SW 1271 (cell line): ENCODE data around the gene TTBK2.

Experiments used
- DNase-seq, 2 experiments: peaks; one replicate each; lab custom pipeline; 2025; lab: John Stamatoyannopoulos, UW

TTBK2 gene

DNA sequence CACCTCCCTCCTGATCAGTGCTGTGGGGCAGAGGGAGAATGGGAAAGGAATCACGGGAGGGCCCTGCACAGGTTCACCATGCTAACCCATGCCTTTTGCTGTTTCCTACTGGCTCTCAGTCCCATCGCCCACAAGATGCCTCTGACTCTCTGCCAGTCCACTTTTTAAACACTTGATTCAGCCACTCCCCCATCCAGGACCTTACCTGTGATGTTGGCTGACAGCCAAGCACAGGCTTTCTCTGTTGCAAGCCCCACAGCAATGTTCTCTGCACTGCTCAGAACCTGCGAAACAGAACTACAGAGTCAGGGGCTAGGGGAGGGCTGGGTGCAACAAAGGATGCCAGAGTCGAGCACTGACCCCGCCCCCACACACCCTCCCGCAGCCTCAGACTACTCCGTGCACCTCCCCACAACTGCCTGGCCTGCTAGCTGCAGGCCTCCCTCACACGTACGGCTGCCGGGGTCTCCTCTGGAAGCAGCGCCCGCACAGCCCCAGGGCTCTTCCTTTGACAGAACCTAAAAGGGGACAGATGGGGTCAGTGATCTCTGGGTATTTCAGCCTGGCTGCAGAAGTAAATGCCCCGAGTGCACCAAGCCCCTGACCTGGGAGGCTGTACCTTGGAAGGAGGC lies 192.7 kb downstream of the TTBK2 start:
- DNase-seq = no peak

DNA sequence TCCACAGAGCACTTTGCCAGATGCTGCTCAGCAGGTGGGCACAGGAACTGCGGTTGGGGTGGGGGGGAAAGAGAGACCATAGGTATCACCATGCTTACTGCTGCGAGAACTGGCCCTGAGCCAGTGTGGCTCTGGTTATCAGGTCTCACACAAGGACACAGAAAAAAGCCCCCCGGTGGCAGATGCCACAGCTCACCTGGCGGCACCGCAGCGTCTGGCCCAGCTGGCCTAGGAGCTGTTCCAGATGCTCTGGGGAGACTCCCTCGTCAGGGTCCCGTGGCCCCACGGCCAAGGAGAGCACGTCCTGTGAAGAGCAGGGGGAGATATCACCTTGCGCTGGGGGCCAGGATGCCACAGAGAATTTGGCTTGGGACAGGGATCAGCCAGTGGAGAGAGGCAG lies 194.5 kb downstream of the TTBK2 start:
- no peak for DNase-seq

DNA sequence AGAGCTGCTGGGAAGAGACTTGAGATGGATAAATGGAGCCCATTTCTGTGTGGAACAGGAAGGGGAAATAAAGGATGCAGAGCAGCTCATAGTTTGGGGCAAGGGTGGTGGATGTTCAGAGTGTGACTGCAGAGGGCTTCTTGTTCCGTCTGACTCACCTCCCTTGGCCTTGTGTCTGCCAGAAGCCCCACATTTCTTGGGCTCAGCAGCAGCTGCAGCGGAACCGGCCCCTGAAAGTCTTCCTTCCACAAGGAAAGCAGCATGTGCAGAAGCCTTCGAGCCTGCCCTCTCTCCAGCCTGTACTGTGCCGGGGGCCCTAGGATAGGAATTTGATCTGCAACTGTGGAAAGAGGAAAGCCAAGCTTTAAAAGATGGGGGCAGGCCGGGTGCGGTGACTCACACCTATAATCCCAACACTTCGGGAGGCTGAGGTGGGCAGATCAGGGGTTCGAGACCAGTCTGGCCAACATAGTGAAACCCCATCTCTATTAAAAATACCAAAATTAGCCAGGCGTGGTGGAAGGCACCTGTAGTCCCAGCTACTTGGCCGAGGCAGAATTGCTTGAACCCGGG lies 195.2 kb downstream of the TTBK2 start:
- DNase-seq = no peak

DNA sequence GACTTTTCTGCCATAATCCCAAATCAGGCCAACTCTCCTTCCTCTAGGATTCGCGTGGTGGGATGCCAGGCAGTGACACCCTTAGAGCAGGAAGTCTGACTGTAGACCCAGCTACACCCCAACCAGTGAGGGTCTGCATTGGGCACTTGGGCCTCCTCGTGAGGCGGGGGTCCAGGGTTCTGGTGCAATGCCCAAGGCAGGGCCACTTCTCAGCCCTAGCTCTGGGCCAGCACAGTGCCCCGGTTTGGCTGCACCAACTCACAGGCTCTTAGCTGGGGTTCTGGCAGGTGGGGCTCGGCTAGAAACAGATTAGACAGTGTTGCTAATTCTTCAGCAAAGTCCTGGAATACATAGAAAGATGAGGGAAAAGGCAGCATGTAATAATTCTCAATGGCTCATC lies 196.3 kb downstream of the TTBK2 start:
- DNase-seq = no peak

DNA sequence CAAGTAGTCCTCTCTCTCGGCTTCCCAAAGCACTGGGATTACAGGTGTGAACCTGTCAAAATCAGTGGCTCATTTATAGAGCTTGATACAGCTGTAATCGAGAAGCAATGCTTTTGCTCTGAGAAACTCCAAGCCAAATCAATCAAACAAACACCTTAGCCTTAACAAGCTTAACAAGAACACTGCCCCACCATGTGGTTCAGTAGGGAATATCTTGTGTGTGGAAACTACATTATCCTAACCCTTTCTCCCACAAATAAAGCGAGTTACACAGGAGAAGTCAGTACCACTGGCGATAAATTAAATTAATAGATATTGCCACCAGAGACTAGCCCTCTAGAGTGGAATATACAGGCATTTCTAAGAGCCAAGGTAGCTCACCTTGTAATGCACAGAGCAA lies 197.5 kb downstream of the TTBK2 start:
- DNase-seq = no peak

DNA sequence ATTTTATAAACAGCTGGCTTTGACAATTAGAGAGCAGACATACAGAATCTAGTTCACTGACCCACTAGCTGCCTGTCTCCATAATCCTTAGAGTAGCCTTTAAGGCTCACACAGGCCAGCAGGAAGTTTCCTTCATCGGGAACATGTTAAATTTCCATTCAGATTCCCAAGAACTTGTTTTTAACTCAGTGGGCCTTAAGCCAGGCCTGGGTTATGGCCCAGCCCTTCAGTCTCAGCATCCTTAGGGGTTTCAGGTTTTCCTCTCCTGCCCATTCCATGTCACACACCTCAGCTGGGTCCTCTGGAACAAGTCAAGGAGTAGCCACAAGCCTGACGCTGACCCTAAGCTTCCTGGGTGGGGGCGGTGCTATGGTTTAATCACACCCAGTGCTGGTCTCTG lies 198.7 kb downstream of the TTBK2 start:
- no peak for DNase-seq

DNA sequence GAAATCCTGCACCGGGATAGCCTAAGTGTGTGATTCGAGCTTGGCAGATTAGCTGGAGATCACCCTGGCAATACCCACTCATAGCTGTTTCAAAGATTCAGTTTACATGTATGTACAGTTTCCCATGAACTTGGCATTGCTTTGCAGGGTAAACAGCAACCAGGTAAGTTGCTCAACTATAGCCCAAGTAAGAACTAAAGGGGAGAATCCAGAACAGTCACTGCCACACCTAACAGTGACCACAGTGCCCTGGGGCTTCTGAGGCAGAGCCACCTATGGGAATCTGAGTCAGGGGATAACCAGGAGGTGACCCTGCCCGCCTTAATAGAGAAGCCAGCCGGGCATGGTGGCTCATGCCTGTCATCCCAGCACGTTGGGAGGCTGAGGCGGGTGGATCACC lies 199.6 kb downstream of the TTBK2 start:
- no peak for DNase-seq

DNA sequence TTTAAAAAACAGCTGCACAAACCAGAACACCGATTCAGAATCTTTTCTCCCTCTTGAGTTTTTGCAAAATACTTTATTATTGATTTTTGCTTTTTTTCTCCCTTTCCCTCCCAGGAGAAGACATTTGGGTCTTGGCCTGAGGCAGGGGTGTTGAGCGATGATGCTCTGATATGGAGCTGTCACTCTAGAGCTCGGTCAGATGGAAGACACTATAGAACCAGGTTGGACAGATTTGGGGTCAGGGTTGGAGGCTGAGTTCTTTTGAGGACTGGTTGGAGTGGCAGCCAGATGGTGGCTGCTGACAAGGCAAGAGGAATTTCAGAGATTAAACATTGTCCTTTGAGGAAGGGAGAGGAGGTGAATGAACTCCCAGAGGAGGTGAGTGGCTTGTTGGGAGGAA lies 200.5 kb downstream of the TTBK2 start:
- no peak for DNase-seq

DNA sequence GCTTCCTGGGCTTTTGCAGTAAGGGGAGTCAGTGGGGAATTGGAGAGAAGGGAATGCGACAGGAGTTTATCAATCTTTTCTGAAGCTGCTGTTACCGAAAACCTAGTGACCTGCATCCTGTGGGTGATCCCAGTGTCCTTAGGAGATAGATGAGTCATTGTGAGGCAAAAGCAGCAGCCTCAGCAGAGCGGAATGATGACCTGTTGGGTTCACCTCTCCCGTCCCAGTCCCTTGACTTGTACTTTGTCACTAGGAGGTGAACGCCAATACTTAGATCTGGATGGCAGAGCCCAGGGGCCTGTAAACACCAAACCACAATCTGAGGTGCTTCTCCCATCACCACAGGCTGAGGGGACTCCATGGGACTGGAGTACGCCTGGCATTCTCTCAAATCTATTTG lies 201.5 kb downstream of the TTBK2 start:
- DNase-seq = no peak

DNA sequence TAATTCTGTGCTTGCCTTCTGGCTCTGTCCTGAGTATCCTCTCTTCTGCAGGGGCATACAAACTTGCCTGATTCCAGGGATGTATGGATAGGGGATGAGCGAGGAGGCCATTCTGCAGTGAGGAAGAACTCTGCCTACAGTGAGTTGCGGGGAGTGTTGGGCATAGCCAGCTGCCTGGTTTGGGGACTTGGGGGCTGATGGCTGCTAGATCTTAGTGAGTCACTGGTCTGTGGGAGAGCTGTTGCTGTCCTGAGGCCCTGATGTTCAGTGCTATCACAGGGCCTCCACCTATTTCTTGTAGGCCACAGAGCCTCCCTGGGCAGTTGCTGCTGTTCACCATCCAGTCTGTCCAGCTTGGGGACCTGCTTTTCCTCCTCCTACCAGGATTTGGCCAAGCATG lies 204.0 kb downstream of the TTBK2 start:
- DNase-seq = no peak

DNA sequence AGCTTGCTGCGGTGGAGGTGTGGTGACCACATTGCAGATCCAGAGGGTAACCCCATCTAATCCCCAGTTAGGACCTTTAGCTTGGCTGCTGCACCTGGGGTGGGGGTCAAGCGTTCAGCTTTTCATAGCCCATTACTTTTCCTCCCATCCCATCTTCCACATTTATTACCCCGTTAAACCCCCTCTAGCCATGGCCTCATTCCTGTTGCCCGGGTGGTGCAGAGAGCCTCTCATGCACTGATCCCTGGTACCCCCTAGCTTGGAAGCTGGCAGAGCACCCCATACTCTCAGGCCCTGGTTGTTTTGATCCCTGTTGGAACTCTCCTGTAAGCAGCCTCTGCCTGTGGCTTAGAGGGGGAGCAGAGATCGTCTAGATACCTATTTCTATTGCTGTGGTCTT lies 204.5 kb downstream of the TTBK2 start:
- DNase-seq = no peak

DNA sequence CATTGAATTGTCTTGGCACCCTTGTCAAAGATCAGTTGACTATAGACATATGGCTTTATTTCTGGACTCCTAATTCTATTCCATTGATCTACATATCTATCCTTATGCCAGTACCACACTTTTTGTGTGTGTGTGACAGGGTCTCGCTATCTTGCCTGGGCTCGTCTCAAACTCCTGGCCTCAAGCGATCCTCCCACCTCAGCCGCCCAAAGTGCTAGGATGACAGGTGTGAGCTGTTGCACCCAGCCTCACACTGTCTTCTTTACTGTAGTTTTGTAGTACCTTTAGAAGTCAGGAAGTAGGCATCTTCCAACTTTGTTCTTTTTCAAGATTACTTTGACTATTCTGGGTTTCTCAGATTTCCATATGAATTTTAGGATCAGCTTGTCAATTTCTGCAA lies 208.0 kb downstream of the TTBK2 start:
- DNase-seq = no peak

DNA sequence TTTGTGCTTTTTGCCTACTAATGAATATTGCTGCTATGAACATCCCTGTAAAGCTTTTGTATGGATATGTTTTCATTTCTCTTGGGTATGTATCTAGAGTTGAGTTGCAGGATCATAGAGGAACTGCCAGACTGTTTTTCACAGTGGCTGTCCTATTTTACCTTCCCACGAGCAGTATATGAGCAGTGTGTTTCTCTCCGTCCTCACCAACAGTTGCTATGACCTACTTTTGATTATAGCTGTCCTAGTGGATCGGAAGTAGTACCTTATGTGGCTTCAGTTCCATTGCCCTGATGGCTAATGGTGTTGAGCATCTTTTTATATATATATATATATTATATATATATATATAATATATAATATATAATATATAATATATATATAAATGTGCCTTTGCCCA lies 208.8 kb downstream of the TTBK2 start:
- DNase-seq = no peak

DNA sequence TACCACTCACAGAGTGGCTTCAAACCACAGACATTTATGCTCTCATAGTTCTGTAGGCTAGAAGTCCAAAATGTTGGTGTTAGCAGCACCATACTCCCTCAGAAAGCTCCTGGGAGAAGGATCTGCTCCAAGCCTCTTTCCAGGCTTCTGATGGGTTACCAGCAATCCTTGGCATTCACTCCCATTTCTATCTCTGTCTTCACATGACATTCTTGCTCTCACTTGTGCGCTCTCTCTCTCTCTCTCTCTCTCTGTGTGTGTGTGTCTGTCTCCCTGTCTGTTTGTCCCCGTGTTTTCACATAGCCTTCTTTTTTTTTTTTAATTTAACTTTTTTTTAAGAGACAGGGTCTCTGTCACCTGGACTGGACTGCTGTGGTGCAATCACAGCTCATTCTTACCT lies 209.9 kb downstream of the TTBK2 start:
- no peak for DNase-seq

DNA sequence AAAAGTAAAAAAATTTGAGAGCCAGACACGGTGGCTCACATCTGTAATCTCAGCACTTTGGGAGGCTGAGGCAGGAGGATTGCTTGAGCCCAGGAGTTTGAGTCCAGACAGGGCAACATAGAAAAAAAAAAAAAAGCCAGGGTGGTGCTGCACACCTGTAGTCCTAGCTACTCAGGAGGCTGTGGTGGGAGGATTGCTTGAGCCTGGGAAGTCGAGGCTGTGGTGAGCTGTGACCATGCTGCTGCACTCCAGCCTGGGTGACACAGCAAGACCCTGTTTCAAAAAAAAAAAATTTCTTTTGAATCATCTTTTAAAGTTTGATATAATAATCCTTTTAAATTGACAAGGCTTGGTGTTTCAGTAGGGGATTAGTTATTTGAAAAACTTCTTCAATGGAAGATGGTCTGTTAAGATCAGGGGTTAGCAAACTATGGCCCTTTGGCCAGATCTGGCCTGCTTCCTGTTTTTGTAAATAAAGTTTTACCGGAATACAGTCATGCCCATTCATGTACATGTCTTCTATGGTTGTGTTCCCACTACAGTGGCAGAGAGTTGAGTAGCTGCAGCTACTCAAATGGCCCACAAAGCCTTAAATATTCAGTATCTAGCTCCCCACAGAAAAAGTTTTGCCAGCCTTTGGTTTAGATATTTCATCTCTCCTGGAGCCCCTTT lies 212.6 kb downstream of the TTBK2 start:
- no peak for DNase-seq

DNA sequence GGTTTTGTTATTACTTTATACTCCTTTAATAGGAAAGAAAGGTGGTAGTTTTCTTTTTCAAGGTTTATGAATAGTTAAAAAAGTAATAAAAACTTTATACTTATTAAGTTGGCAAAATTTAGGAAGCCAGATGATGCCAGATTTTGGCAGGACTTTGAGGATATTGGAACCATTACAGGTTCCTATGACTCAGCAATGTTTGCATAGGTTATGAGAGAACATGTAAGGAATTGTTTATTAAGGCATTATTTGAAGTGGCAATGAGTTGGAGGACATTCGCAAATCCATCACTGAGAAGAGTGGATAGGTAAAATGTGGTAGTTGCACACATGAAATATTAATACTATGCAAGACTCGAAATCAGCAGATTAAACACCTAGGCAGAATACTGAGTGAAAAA lies 213.5 kb downstream of the TTBK2 start:
- DNase-seq = no peak

DNA sequence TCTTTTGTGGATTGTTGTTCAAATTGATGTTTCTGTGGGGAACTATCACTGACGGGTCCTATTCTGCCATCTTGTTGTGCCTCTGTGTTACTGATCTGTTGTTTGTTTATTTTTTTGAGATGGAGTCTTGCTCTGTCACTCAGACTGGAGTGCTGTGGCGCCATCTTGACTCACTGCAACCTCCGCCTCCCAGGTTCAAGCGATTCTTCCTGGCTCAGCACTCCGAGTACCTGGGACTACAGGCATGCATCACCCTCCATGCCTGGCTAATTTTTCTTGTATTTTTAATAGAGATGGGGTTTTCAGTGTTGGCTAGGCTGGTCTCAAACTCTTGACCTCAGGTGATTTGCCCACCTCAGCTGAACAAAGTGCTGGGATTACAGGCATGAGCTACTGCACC lies 215.2 kb downstream of the TTBK2 start:
- DNase-seq = no peak

DNA sequence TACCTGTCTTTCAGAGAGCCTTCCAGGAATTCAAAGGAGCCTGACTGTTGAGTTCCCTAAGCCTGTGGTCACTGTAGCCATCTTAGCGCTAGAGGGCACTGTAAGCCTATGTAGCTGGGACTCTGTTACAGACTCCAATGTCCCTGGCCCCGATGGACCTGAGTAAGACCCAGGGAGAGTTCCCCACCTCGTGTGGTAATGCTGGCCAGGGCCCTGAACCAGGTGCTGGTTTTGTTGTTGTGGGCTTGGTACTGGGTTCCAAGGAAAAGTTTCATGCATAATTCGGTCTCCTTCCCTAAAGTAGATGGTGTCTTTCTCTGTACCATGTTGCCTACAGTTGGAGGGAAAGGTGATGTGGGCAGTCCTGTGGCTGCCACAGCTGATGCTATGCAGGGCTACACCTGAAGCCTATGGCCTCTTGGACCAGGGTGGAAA lies 216.1 kb downstream of the TTBK2 start:
- DNase-seq = peak in 1 of 2 experiments; percentile 40

DNA sequence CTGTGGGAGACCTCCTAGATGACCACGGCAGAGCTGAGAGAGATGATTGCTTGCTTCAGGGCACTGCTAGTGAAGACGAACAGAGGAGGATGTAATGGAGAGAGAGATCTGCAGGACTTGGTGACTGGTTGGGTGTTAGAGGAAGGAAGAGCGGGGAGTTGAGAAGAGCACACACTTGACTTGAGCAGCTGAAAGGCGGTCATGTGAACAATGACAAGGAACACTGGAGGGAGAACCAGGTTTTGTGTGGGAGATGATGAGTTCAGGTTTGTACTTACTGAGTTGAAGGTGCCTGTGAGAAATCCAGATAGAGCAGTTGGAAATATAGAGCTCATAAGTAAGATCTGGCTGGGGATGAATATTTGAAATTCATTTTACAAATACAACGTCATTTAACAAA lies 224.0 kb downstream of the TTBK2 start:
- no peak for DNase-seq

DNA sequence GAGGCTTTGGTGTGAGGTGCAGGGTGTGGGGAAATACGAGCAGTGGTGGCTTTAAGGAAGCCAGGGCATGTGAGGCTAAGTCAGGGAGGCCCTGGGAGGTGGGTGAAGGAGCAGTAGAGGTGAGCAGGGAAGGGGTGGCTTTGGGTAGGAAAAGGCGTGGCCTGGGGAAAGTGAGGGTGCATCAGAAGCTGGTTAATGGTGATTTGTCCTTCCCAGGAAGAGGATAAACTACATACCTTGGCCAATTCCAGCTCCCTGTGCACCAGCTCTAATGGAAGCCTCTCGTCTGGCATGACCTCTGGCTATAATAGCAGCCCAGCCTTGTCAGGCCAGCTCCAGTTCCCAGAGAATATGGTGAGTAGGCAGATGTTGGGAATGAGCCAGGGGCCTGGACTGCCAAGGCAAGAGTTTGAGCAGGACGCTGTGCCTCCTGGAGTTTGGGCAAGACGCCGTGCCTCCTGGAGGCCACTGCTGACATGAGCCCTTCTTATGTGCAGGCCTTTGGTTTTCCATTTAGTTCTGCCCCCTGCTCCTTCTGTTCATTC lies 225.0 kb downstream of the TTBK2 start:
- no peak for DNase-seq

DNA sequence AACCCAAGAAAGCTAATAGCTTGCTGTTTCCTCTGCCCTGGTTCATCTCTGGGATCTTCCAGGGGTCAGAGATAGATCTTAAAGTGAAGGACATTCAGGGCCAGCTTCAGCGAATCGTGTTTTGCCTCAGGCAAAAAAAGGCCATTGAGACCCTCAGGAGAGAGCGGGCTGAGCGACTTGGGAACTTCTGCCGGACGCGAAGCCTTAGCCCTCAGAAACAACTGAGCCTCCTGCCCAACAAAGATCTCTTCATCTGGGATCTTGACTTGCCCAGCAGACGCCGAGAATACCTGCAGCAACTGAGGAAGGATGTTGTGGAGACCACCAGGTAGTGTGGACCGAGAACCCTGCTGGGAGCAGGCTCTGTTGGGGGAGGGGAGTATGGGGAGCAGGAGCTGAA lies 226.2 kb downstream of the TTBK2 start:
- no peak for DNase-seq

DNA sequence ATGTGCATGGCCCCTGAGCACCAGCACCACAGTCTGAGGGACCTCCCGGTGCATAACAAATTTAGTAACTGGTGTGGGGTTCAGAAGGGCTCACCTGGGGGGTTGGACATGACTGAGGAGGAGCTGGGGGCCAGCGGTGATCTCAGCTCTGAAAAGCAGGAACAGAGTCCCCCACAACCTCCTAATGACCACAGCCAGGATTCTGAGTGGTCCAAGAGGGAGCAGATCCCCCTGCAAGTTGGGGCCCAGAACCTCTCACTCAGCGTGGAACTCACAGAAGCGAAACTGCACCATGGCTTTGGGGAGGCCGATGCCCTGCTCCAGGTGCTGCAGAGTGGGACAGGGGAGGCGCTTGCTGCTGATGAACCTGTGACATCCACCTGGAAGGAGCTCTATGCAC lies 226.6 kb downstream of the TTBK2 start:
- no peak for DNase-seq

DNA sequence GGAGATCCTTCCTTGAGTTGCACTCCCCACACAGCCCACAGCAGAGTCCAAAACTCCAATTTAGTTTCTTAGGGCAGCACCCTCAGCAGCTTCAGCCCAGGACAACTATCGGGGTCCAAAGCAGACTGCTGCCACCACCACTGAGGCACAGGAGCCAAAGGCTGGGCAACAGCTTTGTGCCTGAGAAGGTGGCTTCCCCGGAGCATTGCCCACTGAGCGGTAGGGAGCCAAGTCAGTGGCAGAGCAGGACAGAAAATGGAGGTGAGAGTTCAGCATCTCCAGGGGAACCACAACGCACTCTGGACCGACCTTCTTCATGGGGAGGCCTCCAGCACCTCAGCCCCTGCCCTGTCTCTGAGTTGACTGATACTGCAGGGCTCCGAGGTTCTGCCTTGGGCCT lies 227.1 kb downstream of the TTBK2 start:
- no peak for DNase-seq

DNA sequence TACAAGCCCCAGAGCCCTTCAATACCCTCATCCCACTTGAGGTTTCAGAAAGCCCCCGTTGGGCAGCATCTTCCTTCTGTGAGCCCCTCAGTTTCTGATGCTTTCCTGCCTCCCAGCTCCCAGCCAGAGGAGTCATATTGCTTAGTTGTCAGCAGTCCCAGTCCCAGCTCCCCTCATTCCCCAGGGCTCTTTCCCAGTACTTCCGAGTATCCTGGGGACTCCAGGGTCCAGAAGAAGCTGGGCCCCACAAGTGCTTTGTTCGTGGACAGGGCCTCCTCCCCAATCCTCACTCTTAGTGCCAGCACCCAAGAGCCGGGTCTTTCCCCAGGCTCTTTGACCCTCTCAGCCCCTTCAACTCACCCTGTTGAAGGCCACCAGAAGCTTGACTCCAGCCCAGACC lies 227.6 kb downstream of the TTBK2 start:
- DNase-seq = no peak
